ENCODE measurements around the gene TSPEAR.

TSPEAR gene

GRCh38 chr21:44527156-44527982, 184.0 kb downstream of the TSPEAR start:
- Mint-ChIP-seq H3K36me3 (ENCODE audit: low read depth) (no peaks in the 10 kb centered on the region), H3K27me3 (no peaks in the 10 kb centered on the region), H3K4me1 (ENCODE audit: low read depth) (no peaks in the 10 kb centered on the region), H3K27ac (no peak overlapping the region), H3K9me3 (no peaks in the 10 kb centered on the region), H3K4me3 (no peak overlapping the region)
- DNase-seq = no peak

- DNase-seq = no peak
- no peak overlapping the region for H3K4me3 Mint-ChIP-seq
- no peak overlapping the region for H3K27ac Mint-ChIP-seq
- H3K36me3 Mint-ChIP-seq (ENCODE audit: low read depth) = no peaks in the 10 kb centered on the region
- no peaks in the 10 kb centered on the region for H3K27me3 Mint-ChIP-seq
- H3K4me1 Mint-ChIP-seq (ENCODE audit: low read depth) = no peaks in the 10 kb centered on the region
- no peaks in the 10 kb centered on the region for H3K9me3 Mint-ChIP-seq
These were observed 185.0 kb downstream of the TSPEAR start for GRCh38 chr21:44526096-44526997.

DNA sequence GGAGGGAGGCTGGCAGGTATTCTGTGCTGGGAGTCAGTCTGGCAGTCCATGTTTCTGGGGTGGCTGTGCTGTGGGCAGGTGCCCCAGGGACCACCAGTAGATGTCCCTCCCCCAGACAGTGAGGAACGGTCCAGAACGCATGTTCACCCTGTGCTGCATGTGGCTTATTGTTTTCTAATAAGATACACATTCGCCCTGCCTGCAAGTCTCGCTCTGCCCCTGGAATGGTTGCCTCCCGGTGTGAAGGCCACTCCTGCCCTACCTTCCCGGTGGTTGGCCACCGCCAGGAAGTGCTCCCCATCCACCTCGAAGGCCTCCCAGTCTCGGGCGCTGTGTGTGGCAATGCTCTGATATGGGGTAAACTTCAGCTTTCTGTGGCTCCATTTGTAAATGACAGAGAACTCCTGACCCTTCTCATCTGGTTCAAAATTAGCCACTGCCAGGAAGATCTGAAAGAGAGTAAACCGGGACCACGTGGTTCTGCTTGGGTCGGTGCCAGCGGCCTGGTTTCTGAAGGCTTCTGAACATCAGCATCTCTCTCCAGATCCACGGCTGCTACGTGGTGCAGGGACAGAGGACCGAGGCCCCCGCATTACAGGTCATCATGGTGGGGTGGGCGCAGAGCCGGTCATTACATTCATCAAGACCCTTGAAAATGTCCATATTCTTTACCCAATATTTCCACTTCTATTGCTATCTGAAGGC, 185.8 kb downstream of the TSPEAR start:
- no peak overlapping the region for H3K4me3 Mint-ChIP-seq
- H3K27ac Mint-ChIP-seq = no peak overlapping the region
- no peaks in the 10 kb centered on the region for H3K4me1 Mint-ChIP-seq (ENCODE audit: low read depth)
- no peaks in the 10 kb centered on the region for H3K9me3 Mint-ChIP-seq
- no peaks in the 10 kb centered on the region for H3K27me3 Mint-ChIP-seq
- H3K36me3 Mint-ChIP-seq (ENCODE audit: low read depth) = no peaks in the 10 kb centered on the region
- no peak for DNase-seq

DNA sequence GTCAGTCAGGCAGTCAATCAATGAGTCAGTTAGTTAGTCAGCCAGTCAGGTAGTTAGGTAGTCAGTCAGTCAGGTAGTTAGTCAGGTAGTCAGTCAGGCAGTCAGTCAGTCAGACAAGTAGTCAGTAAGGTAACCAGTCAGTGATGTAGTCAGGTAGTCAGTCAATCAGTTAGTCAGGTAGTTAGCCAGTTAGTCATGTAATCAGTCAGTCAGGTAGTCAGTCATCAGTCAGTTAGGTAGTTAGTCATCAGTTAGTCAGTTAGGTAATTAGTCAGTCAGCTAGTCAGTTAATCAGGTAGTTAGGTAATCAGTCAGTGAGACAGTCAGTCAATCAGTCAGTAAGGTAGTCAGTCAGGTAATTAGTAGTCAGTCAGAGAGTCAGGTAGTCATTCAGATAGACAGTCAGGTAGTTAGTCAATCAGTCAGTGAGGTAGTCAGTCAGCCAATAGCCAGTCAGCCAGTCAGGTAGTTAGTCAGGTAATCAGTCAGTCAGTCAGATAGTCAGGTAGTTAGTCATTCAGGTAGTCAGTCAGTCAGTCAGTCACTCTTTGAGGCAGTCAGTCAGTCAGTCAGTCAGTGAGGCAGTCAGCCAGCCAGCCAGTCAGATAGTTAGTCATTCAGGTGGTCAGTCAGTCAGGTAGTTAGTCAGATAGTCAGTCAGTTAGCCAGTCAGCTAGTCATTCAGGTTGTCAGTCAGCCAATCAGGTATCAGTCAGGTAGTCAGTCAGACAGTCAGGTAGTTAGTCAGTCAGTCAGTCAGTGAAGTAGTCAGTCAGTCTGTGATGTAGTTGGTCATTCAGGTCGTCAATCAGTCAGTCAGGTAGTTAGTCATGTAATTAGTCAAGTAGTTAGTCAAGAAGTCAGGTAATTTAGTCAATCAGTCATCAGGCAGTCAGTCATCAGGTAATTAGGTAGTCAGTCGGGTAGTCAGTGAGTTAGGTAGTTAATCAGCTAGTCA, 186.7 kb downstream of the TSPEAR start:
- Mint-ChIP-seq H3K9me3 (no peaks in the 10 kb centered on the region), H3K27ac (no peak overlapping the region), H3K27me3 (no peaks in the 10 kb centered on the region), H3K4me3 (no peak overlapping the region), H3K4me1 (ENCODE audit: low read depth) (no peaks in the 10 kb centered on the region), H3K36me3 (ENCODE audit: low read depth) (no peaks in the 10 kb centered on the region)
- peak; percentile 17 for DNase-seq

DNA sequence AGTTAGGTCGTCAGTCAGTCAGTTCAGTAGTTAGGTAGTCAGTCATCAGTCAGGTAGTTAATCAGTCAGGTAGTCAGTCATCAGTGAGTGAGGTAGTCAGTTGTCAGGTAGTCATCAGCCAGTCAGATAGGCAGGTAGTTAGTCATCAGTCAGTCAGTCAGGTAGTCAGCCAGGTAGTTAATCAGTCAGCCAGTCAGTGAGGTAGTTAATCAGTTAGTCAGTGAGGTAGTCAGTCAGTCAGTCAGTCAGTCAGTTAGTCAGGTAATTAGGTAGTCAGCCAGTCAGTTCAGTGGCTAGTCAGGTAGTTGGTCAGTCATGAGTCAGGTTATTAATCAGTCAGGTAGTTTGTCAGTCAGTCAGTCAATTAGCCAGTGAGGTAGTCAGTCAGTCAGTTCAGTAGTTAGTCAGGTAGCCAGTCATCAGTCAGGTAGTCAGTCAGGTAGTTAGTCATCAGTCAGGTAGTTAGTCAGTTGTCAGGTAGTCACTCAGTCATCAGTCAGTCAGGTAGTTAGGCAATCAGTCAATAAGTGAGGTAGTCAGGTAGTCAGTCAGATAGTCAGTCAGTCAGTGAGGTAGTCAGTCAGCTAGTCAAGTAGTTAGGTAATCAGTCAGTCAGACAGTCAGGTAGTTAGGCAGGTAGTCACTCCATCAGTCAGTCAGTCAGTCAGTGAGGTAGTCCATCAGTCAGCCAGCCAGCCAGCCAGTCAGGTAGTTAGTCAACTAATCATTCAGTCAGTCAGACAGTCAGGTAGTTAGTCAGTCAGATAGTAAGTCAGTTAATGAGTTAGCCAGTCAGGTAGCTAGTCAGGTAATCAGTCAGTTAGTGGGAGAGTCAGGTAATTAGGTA, 187.6 kb downstream of the TSPEAR start:
- Mint-ChIP-seq H3K4me1 (ENCODE audit: low read depth) (no peaks in the 10 kb centered on the region), H3K27ac (no peak overlapping the region), H3K9me3 (no peaks in the 10 kb centered on the region), H3K36me3 (ENCODE audit: low read depth) (no peaks in the 10 kb centered on the region), H3K4me3 (no peak overlapping the region), H3K27me3 (no peaks in the 10 kb centered on the region)
- DNase-seq = no peak

DNA sequence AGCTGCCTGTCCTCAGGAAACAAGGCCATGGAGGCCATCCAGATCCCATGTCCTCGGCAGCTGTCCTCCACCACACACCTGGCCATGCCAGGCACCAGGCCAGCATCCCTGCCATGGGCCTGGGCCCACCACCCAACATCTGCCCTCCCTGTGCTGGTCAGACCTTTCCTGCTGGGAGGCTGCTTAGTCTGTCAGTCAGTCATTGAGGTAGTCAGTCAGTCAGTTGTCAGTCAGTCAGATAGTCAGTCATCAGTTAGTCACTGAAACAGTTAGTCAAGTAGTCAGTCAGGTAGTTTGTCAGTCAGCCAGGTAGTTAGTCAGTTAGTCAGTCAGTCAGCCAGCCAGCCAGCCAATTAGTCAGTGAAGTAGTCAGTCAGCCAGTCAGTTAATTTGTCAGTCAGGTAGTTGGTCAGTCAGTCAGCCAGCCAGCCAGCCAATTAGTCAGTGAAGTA, 188.6 kb downstream of the TSPEAR start:
- H3K27ac Mint-ChIP-seq = no peak overlapping the region
- H3K36me3 Mint-ChIP-seq (ENCODE audit: low read depth) = no peaks in the 10 kb centered on the region
- H3K4me1 Mint-ChIP-seq (ENCODE audit: low read depth) = no peaks in the 10 kb centered on the region
- H3K4me3 Mint-ChIP-seq = no peak overlapping the region
- no peaks in the 10 kb centered on the region for H3K9me3 Mint-ChIP-seq
- H3K27me3 Mint-ChIP-seq = no peaks in the 10 kb centered on the region
- no peak for DNase-seq

- Mint-ChIP-seq H3K27me3 (no peaks in the 10 kb centered on the region), H3K36me3 (ENCODE audit: low read depth) (no peaks in the 10 kb centered on the region), H3K27ac (no peak overlapping the region), H3K9me3 (no peaks in the 10 kb centered on the region), H3K4me1 (ENCODE audit: low read depth) (no peaks in the 10 kb centered on the region), H3K4me3 (no peak overlapping the region)
- peak; percentile 24 for DNase-seq
These were observed 189.2 kb downstream of the TSPEAR start for GRCh38 chr21:44521928-44522752.

- Mint-ChIP-seq H3K4me3 (no peak overlapping the region), H3K27ac (no peak overlapping the region), H3K9me3 (no peaks in the 10 kb centered on the region), H3K36me3 (ENCODE audit: low read depth) (no peaks in the 10 kb centered on the region), H3K4me1 (ENCODE audit: low read depth) (no peaks in the 10 kb centered on the region), H3K27me3 (no peaks in the 10 kb centered on the region)
- DNase-seq = no peak
These were observed 190.0 kb downstream of the TSPEAR start for GRCh38 chr21:44521301-44521927.

DNA sequence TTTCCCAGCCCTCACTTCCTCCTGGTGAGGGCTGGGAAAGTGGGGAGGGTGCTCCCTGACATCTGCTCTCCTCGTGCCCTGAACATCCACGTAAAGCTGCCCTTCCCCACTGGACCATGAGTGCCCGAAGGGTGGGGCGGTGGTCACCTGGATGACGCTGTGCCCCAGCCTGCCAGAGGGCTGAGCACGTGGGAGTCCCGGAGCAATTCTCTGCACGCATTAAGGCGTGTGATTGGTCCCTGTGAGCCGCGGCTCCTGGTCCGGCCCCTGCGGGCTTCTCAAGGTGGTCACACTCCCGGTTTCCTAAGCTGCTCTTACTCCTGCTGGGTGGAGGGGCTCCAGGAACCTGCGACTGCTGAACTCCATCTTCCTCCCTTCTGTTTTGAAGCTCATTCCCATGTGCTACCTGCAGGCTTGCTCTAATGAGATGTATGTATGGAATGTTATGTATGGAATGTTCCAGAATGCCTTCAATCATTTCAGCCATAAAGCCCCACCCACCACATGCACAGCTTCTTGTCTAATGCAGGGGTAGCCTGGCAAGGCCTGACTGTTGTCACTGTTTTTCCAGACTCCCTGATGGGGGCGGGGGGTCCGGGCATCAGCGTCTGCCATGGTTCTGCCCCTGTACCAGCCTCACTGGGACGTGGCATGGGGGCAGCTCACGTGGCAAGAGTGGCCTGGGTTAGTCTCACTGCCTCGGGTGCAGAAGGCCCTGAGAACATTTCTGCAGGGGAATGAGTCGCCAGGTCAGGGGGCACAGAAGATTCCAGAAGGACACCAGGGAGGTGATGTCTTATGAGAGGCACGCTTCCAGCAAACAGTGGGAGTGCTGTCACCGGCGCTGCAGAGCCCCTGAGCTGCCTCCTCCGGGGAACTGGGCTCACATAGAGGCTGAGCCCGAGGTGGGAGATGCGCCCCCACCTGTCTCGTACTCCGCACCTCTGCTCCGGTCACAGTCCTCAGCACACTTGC, 190.8 kb downstream of the TSPEAR start:
- Mint-ChIP-seq H3K4me3 (no peak overlapping the region), H3K27me3 (no peaks in the 10 kb centered on the region), H3K36me3 (ENCODE audit: low read depth) (no peaks in the 10 kb centered on the region), H3K9me3 (no peaks in the 10 kb centered on the region), H3K4me1 (ENCODE audit: low read depth) (no peaks in the 10 kb centered on the region), H3K27ac (no peak overlapping the region)
- DNase-seq = no peak

DNA sequence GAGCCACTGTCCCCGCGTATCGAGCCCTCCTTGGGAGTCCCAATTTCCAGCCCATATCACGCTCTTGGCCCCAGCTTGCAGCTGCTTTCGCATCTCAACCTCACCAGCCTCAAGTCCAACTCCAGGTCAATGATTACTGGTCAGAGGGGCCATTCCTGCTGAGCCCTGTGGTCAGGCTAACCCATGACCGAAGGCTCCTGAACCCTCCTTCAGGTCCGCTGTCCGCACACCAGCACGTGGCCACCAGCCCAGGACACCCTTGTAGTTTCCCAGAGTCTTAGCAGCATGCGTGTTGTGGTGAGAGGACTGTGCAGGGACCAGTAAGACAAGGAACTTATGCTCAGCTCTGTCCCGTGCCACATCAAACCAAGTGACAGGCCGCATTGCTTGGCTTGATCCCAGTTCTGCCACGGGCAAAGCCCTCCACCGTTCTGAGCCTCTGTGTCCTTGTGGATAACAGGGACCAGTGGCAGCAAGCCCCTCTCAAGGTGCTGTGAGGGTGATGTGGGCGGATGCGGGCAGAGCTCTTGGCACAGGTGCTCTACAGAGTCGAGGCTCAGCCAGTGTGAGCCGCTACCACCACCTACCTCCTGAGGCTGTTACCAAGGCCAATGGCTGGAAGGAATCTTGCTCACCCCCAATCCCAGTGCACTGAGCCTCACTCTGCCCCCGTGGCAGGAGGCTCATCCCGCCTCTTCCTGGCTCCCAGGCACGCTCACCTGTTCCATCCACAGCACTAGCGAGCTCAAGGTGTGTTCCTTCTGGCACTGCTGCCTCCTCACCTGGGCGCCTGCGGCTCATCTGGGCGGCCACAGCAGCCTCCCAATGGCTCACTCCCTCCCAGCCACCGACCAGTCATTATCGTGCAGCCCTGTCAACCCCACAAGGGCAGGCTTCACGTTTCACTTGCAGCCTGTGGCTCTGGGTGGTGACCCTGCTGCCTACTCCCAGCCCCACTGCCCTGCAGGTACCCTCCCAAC, 191.7 kb downstream of the TSPEAR start:
- no peaks in the 10 kb centered on the region for H3K9me3 Mint-ChIP-seq
- H3K27ac Mint-ChIP-seq = no peak overlapping the region
- H3K4me3 Mint-ChIP-seq = no peak overlapping the region
- no peaks in the 10 kb centered on the region for H3K4me1 Mint-ChIP-seq (ENCODE audit: low read depth)
- no peaks in the 10 kb centered on the region for H3K27me3 Mint-ChIP-seq
- no peaks in the 10 kb centered on the region for H3K36me3 Mint-ChIP-seq (ENCODE audit: low read depth)
- DNase-seq = no peak
